ENCODE results near the gene NEK5. TPM values are rescaled to one million over a fixed set of nuclear protein-coding genes. Genes with fewer than 3 reads are reported as not detected.

NEK5 gene
- total RNA-seq, 2 donors from 2014 or later = 0.33 to 0.78 TPM

- DNase-seq (no peak), ATAC-seq (no peak)
- H3K27me3 ChIP-seq = no peaks in the 10 kb centered on the region
- TF ChIP-seq POLR2A (IDR thresholded peaks at IDR 0.05) (no peak), CTCF (IDR thresholded peaks at IDR 0.05) (no peak)
- WGBS, 2 donors = 70 to 73% methylated on average over 1 of the region's 1 CpG
- no peaks in the 10 kb centered on the region for H3K36me3 ChIP-seq (replicated peaks in 1 of 2; ENCODE audit: insufficient read depth in 1 of 2, low read depth in 2 of 2)
- intact Hi-C loops (cut with DNase I) = loop anchor here (10.0 kb wide), 2 partner anchors 125 to 185 kb away; partner anchors contain the start of gene NEK5
- H3K27ac ChIP-seq = peak overlapping the region; percentile 13 to 57 (median 33)
- H3K9me3 ChIP-seq = no peaks in the 10 kb centered on the region
- no peak overlapping the region for H3K4me3 ChIP-seq
- peaks cover 46% of the 10 kb centered on the region for H3K4me1 ChIP-seq
Measured at GRCh38 chr13:51999921-52000320, 129.0 kb downstream of the NEK5 start.

GRCh38 chr13:51999510-51999911 lies 129.4 kb downstream of the NEK5 start:
- no peak overlapping the region for H3K4me3 ChIP-seq
- no peak for TF ChIP-seq POLR2A (IDR thresholded peaks at IDR 0.05)
- no peak for TF ChIP-seq CTCF (IDR thresholded peaks at IDR 0.05)
- DNase-seq (peak; percentile 70 to 86 (median 82)), ATAC-seq (peak; percentile 22)
- peaks cover 50% of the 10 kb centered on the region for H3K4me1 ChIP-seq
- intact Hi-C loops (cut with DNase I) = no loop called here
- no peaks in the 10 kb centered on the region for H3K9me3 ChIP-seq
- H3K27me3 ChIP-seq = no peaks in the 10 kb centered on the region
- H3K36me3 ChIP-seq (replicated peaks in 1 of 2; ENCODE audit: insufficient read depth in 1 of 2, low read depth in 2 of 2) = no peaks in the 10 kb centered on the region
- 20 to 21% methylated on average over 13 of the region's 13 CpGs for WGBS, 2 donors
- peak overlapping the region; percentile 13 to 57 (median 33) for H3K27ac ChIP-seq

GRCh38 chr13:51998723-51999509 lies 130.0 kb downstream of the NEK5 start:
- no peaks in the 10 kb centered on the region for H3K27me3 ChIP-seq
- H3K36me3 ChIP-seq (replicated peaks in 1 of 2; ENCODE audit: insufficient read depth in 1 of 2, low read depth in 2 of 2) = no peaks in the 10 kb centered on the region
- TF ChIP-seq CTCF (IDR thresholded peaks at IDR 0.05) (no peak), POLR2A (IDR thresholded peaks at IDR 0.05) (no peak)
- ATAC-seq (no peak), DNase-seq (no peak)
- intact Hi-C loops (cut with DNase I) = no loop called here
- no peak overlapping the region for H3K4me3 ChIP-seq
- H3K9me3 ChIP-seq = no peaks in the 10 kb centered on the region
- peaks cover 53% of the 10 kb centered on the region for H3K4me1 ChIP-seq
- 22 to 43% methylated on average over 6 of the region's 6 CpGs for WGBS, 2 donors
- H3K27ac ChIP-seq = peak overlapping the region; percentile 12 to 39 (median 34)

GRCh38 chr13:51997641-51998330 lies 131.1 kb downstream of the NEK5 start:
- WGBS, 2 donors = 63 to 64% methylated on average over 8 of the region's 8 CpGs
- Histone ChIP-seq H3K4me1 (peaks cover 60% of the 10 kb centered on the region), H3K27ac (peak overlapping the region in 1 of 4 donors; percentile 39), H3K27me3 (no peaks in the 10 kb centered on the region), H3K9me3 (no peaks in the 10 kb centered on the region), H3K36me3 (replicated peaks in 1 of 2; ENCODE audit: insufficient read depth in 1 of 2, low read depth in 2 of 2) (no peaks in the 10 kb centered on the region), H3K4me3 (no peak overlapping the region)
- no peak for TF ChIP-seq POLR2A (IDR thresholded peaks at IDR 0.05)
- TF ChIP-seq CTCF (IDR thresholded peaks at IDR 0.05) = no peak
- ATAC-seq (no peak), DNase-seq (peak in 3 of 4 donors; percentile 20 to 28 (median 20))
- intact Hi-C loops (cut with DNase I) = no loop called here

All from body of pancreas (tissue), 4 donors.